NCI-H1694 (cell line): ENCODE data around the gene CCBE1.
"Not testable (repeated sequence)": the region's sequence is repeated elsewhere in the genome, so short reads cannot be mapped to it uniquely, and the experiment has no call there.

ENCODE experiments used
- DNase-seq: peaks from one replicate; lab custom pipeline; 2025; lab: John Stamatoyannopoulos, UW

Gene CCBE1

GRCh38 chr18:59539108-59539507 is 158.1 kb downstream of the CCBE1 start:
- DNase-seq = no peak

DNA sequence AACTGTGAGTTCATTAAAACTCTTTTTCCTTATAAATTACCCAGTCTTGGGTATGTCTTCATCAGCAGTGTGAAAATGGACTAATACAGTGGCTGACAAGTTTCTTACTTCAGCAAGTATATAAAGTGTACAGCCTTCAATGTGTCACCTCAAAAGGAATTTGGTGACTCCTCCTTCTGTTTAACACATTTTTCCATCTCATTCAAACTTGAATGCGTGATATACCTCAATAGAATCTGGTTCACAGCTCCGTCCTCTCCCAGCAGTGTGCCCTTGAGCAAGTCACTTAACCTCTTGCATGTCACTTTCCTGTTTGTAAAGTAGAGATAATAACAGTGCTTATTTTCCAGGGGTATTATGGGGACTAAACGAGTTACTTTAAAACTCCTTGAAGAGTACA is 159.6 kb downstream of the CCBE1 start:
- no peak for DNase-seq

DNA sequence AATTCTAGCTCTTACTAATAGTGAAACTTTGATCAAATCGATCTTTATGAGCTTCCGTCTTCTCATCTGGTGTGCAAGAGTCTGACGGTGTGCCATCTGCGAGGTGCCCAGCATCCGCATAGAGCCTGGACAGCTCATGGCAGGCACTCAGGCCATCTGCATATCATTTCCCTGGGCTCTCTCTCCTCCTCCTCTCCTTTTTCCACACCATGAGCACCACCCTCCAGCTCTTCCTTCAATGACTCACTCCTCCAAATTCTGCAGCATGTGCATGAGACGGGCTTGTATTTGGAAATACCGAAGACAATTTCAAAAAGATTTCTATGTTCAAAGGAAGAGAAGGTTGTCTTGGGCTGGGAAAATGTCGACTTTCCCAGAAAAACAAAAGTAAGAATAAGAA is 161.1 kb downstream of the CCBE1 start:
- no peak for DNase-seq

- no peak for DNase-seq
These were observed 162.2 kb downstream of the CCBE1 start for GRCh38 chr18:59535055-59535454.

- no peak for DNase-seq
These were observed 168.4 kb downstream of the CCBE1 start for GRCh38 chr18:59528866-59529265.

DNA sequence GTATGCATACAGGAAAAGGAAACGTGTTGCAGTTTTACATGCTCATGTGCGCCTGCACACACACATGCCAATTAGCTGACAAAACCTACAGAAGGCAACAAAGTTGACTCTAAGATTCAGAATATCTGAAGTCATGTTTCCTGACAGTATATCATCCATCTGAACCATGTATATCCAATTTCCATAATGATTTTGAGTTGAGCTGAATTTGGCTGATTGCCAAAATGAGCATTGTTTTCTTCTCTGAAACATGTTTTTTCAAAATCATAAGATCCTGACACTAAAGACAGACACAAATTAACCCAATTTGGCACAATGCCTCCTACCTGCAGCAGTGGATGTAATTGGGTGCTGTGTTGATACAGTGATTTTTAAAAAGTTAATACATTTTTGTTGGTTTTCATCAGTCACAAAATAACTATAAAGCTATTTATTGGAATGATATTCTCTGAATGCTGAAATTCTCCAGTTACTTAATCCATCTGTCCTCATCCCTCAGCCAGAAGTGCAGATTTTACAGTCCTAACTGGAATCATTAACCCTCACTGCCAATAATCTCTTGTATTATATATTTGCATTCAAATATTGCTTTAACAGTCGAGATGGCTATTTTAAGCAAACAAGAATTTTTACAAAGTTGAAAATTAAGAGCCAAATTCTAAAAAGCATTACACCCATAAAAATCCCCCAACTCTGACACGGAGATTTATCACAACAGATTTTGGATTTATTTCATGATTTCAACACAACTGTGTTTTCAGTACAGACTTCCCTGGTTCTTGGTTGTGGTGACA is 176.5 kb downstream of the CCBE1 start:
- DNase-seq = no peak

GRCh38 chr18:59518705-59519104 is 178.5 kb downstream of the CCBE1 start:
- no peak for DNase-seq

GRCh38 chr18:59517446-59518165 is 179.6 kb downstream of the CCBE1 start:
- DNase-seq = no peak

GRCh38 chr18:59516356-59517155 is 180.7 kb downstream of the CCBE1 start:
- no peak for DNase-seq

GRCh38 chr18:59515956-59516355 is 181.3 kb downstream of the CCBE1 start:
- DNase-seq = not testable (repeated sequence)

- DNase-seq = no peak
These were observed 182.1 kb downstream of the CCBE1 start for GRCh38 chr18:59515147-59515546.

GRCh38 chr18:59514203-59514602 is 183.0 kb downstream of the CCBE1 start:
- DNase-seq = no peak

DNA sequence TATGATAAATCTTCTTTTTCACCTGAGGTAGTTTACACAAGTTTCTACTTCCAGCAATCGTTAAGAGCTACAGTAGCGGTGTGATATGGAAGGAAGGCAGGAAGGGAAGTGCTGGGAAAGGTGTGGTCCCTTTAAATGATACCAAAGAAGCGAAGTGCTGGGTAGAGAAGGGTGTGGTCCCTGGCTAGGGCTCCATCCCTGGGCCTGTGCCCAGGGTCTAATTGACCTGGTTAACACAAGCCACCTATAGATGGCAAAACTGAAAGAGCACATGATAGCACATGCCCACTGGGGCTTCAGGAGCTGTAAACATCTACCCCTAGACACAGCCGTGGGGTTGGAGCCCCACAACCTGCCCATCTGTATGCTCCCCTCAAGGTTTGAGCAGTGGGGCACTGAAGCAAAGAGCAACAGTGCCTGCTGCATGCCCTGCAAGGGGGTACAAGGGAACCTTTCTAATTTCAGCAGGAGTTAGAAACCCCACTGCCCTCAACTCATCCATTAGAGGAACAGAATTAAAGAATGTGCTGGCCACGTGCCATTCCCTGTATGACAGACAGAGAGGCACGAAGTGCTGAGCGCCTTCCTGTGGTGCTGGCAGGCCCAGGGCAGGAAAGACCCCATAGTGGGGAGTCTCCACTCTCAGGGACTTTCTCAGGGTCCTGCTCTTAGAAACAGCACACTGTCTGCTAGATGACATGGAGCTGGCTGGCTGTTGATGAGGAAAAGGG is 185.0 kb downstream of the CCBE1 start:
- DNase-seq = no peak

- no peak for DNase-seq
These were observed 187.5 kb downstream of the CCBE1 start for GRCh38 chr18:59509481-59510442.

DNA sequence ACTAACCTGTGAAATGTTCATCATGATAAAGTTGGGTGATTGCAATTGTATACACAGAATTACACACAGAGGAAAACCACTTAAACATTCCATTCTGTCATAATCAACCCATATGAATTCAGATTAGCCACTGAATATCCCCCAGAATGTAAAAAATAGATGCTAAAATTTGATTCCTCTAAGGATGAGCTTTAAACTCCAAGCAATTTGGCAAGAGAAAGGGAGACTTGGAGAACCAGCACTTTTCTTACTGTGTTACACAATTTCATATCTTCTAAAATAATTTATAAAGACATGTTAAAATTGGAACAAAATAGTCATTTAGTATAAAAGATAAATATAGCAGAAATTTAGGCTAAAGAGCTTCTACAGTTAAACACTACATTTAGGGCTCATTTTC is 191.9 kb downstream of the CCBE1 start:
- DNase-seq = no peak

GRCh38 chr18:59502274-59503175 is 194.7 kb downstream of the CCBE1 start:
- no peak for DNase-seq

GRCh38 chr18:59501920-59502273 is 195.3 kb downstream of the CCBE1 start:
- DNase-seq = no peak

GRCh38 chr18:59500765-59501164 is 196.5 kb downstream of the CCBE1 start:
- DNase-seq = no peak

DNA sequence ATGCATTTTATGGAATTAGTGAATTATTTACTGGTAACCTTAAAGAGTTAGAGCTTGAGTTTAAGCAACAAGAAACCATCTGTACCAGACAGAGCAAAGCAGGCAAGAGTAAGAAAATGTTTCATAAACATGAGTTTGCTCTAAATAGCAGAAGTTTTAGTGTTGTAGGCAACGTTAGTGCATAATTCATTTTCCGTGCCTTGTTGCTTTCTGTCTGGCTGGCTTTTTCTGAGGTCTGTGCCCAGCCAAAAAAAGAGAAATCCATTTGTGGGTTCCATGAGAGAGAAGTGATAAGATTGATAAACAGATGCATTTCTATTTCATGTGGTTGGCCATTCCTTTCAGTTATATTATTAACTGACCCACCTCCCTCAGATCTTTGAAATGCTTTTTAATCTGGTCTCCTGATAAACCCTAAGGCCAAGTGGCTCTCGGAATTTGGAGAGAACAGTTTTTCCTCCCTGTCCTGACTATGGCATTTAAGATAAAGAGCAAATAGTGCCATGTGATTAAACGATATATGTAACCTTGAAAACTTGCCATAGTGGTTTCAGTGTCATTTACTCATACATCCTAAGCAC is 198.6 kb downstream of the CCBE1 start:
- no peak for DNase-seq
